ENCODE data around the gene ODR4. TPM values are rescaled to one million over a fixed set of nuclear protein-coding genes. Genes with fewer than 3 reads are reported as not detected.

The ODR4 gene
- 10 to 100 TPM; 16.5 to 30.7 (median 23.8) TPM for total RNA-seq

DNA sequence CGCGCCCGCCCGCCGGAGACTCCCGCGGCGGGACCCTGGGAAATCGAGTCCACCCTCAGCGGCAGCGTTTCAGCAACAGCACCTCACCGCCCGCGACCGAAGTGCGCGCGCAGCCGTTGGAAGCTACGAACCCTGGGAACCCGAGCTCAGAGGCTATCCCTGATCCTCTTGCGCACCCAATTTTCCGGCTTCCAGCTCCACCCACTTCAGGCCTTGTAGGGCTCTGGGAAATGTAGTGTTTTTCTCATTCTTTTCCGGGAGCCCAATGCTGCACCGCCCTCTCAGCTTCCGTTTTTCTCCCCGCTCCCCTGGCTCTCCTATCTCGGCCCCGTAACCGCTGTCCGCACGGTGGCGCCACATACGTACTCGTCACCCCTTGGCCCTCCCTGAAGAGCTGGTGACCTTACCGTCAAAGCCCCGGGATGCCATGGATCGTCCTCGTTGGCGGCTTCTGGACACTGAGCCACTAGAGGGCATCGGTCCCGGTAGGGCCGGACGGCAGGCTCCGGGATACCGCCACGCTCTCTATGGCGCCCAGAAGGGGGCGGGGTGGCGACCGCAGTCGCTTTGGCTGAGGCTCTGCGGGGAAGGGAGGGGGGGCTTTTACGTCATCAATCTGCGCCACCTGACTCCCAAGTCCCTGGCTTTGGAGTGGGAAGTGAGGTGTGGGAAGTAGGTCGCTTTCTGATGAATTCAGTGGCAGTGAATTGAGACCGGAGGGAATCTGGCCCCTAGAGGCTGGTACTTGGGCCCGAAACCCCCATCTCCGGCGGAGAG, at the start of gene ODR4, which contains the start of gene TPR:
ODR4 (plus strand) TSS at position 687 of the 777 bp plus-strand sequence. CDS start 3,948 bp downstream, outside the sequence.
TPR (minus strand) TSS at position 102 of the 777 bp plus-strand sequence. CDS start 225 bp downstream, outside the sequence.
- peaks cover 0 to 24% (median 0%) of the 10 kb centered on the region in 4 donors for H3K4me1 ChIP-seq
- no peaks in the 10 kb centered on the region for H3K27me3 ChIP-seq
- peak; percentile 96 to 98 (median 98) for DNase-seq

GRCh38 chr1:186326009-186326408, 49.6 kb upstream of the ODR4 start:
- H3K4me1 ChIP-seq, result no peaks in the 10 kb centered on the region
- no peak overlapping the region for H3K4me3 ChIP-seq
- no peaks in the 10 kb centered on the region for H3K9me3 ChIP-seq
- H3K27ac ChIP-seq, result no peak overlapping the region
- DNase-seq, result no peak
- peaks cover 0 to 87% (median 5%) of the 10 kb centered on the region in 3 donors for H3K36me3 ChIP-seq
- H3K27me3 ChIP-seq, result no peaks in the 10 kb centered on the region
- TF ChIP-seq CTCF (IDR thresholded peaks at IDR 0.05) (no peak), POLR2A (IDR thresholded peaks at IDR 0.05) (no peak)

More for the DNA sequence above, at the start of gene ODR4, which contains the start of gene TPR:
- H3K36me3 ChIP-seq, result peaks cover 0 to 23% (median 0%) of the 10 kb centered on the region in 3 donors
- peak within 1 kb of the TSS; percentile 77 to 93 (median 85) for H3K4me3 ChIP-seq
- no peaks in the 10 kb centered on the region for H3K9me3 ChIP-seq
- peak within 1 kb of the TSS; percentile 90 to 96 (median 94) for H3K27ac ChIP-seq
- TF ChIP-seq POLR2A (IDR thresholded peaks at IDR 0.05) (peak; percentile 48 to 79), CTCF (IDR thresholded peaks at IDR 0.05) (peak; percentile 79 to 99 (median 96))

- Histone ChIP-seq H3K9me3 (no peaks in the 10 kb centered on the region), H3K36me3 (peaks cover 0 to 87% (median 5%) of the 10 kb centered on the region in 3 donors), H3K27me3 (no peaks in the 10 kb centered on the region), H3K4me3 (no peak overlapping the region), H3K4me1 (no peaks in the 10 kb centered on the region), H3K27ac (no peak overlapping the region)
- TF ChIP-seq POLR2A (IDR thresholded peaks at IDR 0.05) (no peak), CTCF (IDR thresholded peaks at IDR 0.05) (no peak)
- no peak for DNase-seq
Observed at GRCh38 chr1:186327331-186327730, 48.3 kb upstream of the ODR4 start.

- no peaks in the 10 kb centered on the region for H3K9me3 ChIP-seq
- H3K4me3 ChIP-seq, result no peak overlapping the region
- no peak overlapping the region for H3K27ac ChIP-seq
- no peak for DNase-seq
- H3K27me3 ChIP-seq, result no peaks in the 10 kb centered on the region
- TF ChIP-seq CTCF (IDR thresholded peaks at IDR 0.05) (peak in 3 of 6 experiments; percentile 8 to 12 (median 11)), POLR2A (IDR thresholded peaks at IDR 0.05) (no peak)
- H3K36me3 ChIP-seq, result peaks cover 0 to 87% (median 8%) of the 10 kb centered on the region in 3 donors
- H3K4me1 ChIP-seq, result no peaks in the 10 kb centered on the region
Observed at GRCh38 chr1:186330758-186331157, 44.9 kb upstream of the ODR4 start.

GRCh38 chr1:186337554-186337953, 38.1 kb upstream of the ODR4 start:
- no peaks in the 10 kb centered on the region for H3K4me1 ChIP-seq
- H3K9me3 ChIP-seq, result no peaks in the 10 kb centered on the region
- no peak overlapping the region for H3K4me3 ChIP-seq
- no peak overlapping the region for H3K27ac ChIP-seq
- TF ChIP-seq POLR2A (IDR thresholded peaks at IDR 0.05) (no peak), CTCF (IDR thresholded peaks at IDR 0.05) (no peak)
- no peak for DNase-seq
- no peaks in the 10 kb centered on the region for H3K27me3 ChIP-seq
- H3K36me3 ChIP-seq, result peaks cover 0 to 98% (median 3%) of the 10 kb centered on the region in 3 donors

Measured in Peyer's patch (tissue), 4 donors.